IMR-90 (cell line): ENCODE measurements around the gene EPB41L1. TPM values are rescaled to one million over a fixed set of nuclear protein-coding genes. Genes with fewer than 3 reads are reported as not detected.

Source experiments
- ATAC-seq: fragments of 200-7000 bp; cut with Tn5 transposase; 2 replicates; pipeline ENCODE4 v1.9.1; 2020; ENCODE audit warnings: low read depth, mild to moderate bottlenecking, moderate library complexity
- BruUV-seq: library from RNA; stranded (reverse); fragments of 400-500 nt; replicated peaks from 2 replicates; lab custom pipeline; 2021; lab: Mats Ljungman, UMichigan
- CTCF ChIA-PET: fragments of 300-600 bp; formaldehyde crosslinking; extraction: SDS; loops from one replicate; lab custom pipeline; 2021; ENCODE audit warnings: antibody characterized with exemption; lab: Yijun Ruan, JAX
- POLR2A ChIA-PET: fragments of 300-600 bp; sonication (Branson Sonifier 250); formaldehyde crosslinking; loops from one replicate; lab custom pipeline; 2022; ENCODE audit warnings: antibody characterized with exemption; ENCODE audit not compliant: unreplicated experiment; lab: Charles Lee
- DNase-seq: peaks from one replicate; pipeline ENCODE4 v3.0.0; 2013
- H2AFZ ChIP-seq: replicated peaks from 2 replicates; pipeline ENCODE3; 2013; ENCODE audit warnings: low read length, mild to moderate bottlenecking; ENCODE audit not compliant: poor library complexity
- H2AK5ac ChIP-seq: 2 replicates; pipeline ENCODE4 v1.6.1; 2013; ENCODE audit warnings: low read depth, low read length, inconsistent platforms
- H2AK9ac ChIP-seq: replicated peaks from 2 replicates; pipeline ENCODE3; 2013; ENCODE audit warnings: mild to moderate bottlenecking, low read depth, low read length, moderate library complexity; ENCODE audit not compliant: poor library complexity
- H2BK120ac ChIP-seq: 2 replicates; pipeline ENCODE4 v1.6.1; 2013; ENCODE audit warnings: low read depth, low read length, inconsistent platforms
- H2BK15ac ChIP-seq: 3 replicates; pipeline ENCODE4 v1.6.1; 2013; ENCODE audit warnings: low read depth, low read length, inconsistent platforms
- H2BK20ac ChIP-seq: 2 replicates; pipeline ENCODE4 v1.6.1; 2013; ENCODE audit warnings: low read depth, mild to moderate bottlenecking, inconsistent platforms, low read length, moderate library complexity
- H2BK5ac ChIP-seq: 2 replicates; pipeline ENCODE4 v1.6.1; 2013; ENCODE audit warnings: mild to moderate bottlenecking, low read depth, low read length, inconsistent platforms; ENCODE audit not compliant: poor library complexity, severe bottlenecking
- H3K14ac ChIP-seq: replicated peaks from 2 replicates; pipeline ENCODE4 v1.6.1; 2013; ENCODE audit warnings: low read depth, low read length, inconsistent platforms
- H3K18ac ChIP-seq: 2 replicates; pipeline ENCODE4 v1.6.1; 2013; ENCODE audit warnings: low read depth, low read length, control low read depth
- H3K23ac ChIP-seq: 2 replicates; pipeline ENCODE4 v1.6.1; 2013; ENCODE audit warnings: low read depth, low read length, inconsistent platforms
- H3K27ac ChIP-seq: 2 replicates; pipeline ENCODE4 v1.5.1; 2013; ENCODE audit warnings: mild to moderate bottlenecking, control low read depth, low read length; ENCODE audit not compliant: insufficient read depth
- H3K27me3 ChIP-seq: 2 replicates; pipeline ENCODE4 v1.6.1; 2013; ENCODE audit warnings: low read length; ENCODE audit not compliant: control insufficient read depth, insufficient read depth
- H3K36me3 ChIP-seq: 2 replicates; pipeline ENCODE4 v1.6.1; 2013; ENCODE audit warnings: low read length, mixed read lengths; ENCODE audit not compliant: control insufficient read depth, insufficient read depth
- H3K4ac ChIP-seq: 2 replicates; pipeline ENCODE4 v1.6.1; 2013; ENCODE audit warnings: low read depth, low read length, inconsistent platforms
- H3K4me1 ChIP-seq: 2 replicates; pipeline ENCODE4 v1.6.1; 2013; ENCODE audit warnings: low read length, mixed read lengths; ENCODE audit not compliant: control insufficient read depth, insufficient read depth
- H3K4me2 ChIP-seq: 2 replicates; pipeline ENCODE4 v1.6.1; 2013; ENCODE audit warnings: low read depth, mild to moderate bottlenecking, control low read depth, low read length, moderate library complexity
- H3K4me3 ChIP-seq: 2 replicates; pipeline ENCODE4 v1.5.1; 2013; ENCODE audit warnings: low read depth, mild to moderate bottlenecking, control low read depth, low read length, moderate library complexity; ENCODE audit not compliant: insufficient read depth
- H3K56ac ChIP-seq: 2 replicates; pipeline ENCODE4 v1.6.1; 2013; ENCODE audit warnings: low read length, inconsistent platforms; ENCODE audit not compliant: insufficient read depth; ENCODE audit errors: extremely low read depth
- H3K79me1 ChIP-seq, 2 experiments: 2 replicates each; pipeline ENCODE4 v1.6.1; 2013; ENCODE audit warnings: low read length in 2 of 2, inconsistent platforms in 1 of 2, low read depth in 1 of 2
- H3K9ac ChIP-seq: 2 replicates; pipeline ENCODE4 v1.6.1; 2013; ENCODE audit warnings: low read depth, low read length, control low read depth
- H3K9me1 ChIP-seq: 2 replicates; pipeline ENCODE4 v1.6.1; 2013; ENCODE audit warnings: low read length, inconsistent platforms; ENCODE audit not compliant: insufficient read depth
- H3K9me3 ChIP-seq: 2 replicates; pipeline ENCODE4 v1.6.1; 2013; ENCODE audit warnings: low read length; ENCODE audit not compliant: control insufficient read depth, insufficient read depth
- H4K20me1 ChIP-seq: 2 replicates; pipeline ENCODE4 v1.6.1; 2013; ENCODE audit warnings: low read length, inconsistent platforms; ENCODE audit not compliant: insufficient read depth
- H4K5ac ChIP-seq: 2 replicates; pipeline ENCODE4 v1.6.1; 2013; ENCODE audit warnings: mild to moderate bottlenecking, low read depth, low read length, control low read depth
- H4K8ac ChIP-seq, 2 experiments: 2 replicates each; pipeline ENCODE4 v1.6.1; 2013; ENCODE audit warnings: low read depth in 2 of 2, low read length in 2 of 2, control low read depth in 1 of 2, inconsistent platforms in 1 of 2
- H4K91ac ChIP-seq: 2 replicates; pipeline ENCODE4 v1.6.1; 2013; ENCODE audit warnings: low read depth, low read length, inconsistent platforms; ENCODE audit not compliant: insufficient read depth
- BHLHE40 ChIP-seq: fragments of 150-350 bp; IDR thresholded peaks from 2 replicates; pipeline ENCODE4 v1.6.1; 2016; ENCODE audit warnings: mild to moderate bottlenecking, low read depth, low read length
- CEBPB ChIP-seq: IDR thresholded peaks from 2 replicates; pipeline ENCODE4 v1.6.1; 2012; ENCODE audit warnings: low read depth, low read length, improper control_type of control experiment
- ELK1 ChIP-seq: fragments of 150-350 bp; IDR thresholded peaks from 2 replicates; pipeline ENCODE4 v1.6.1; 2016; ENCODE audit warnings: low read depth, mild to moderate bottlenecking, low read length, moderate library complexity, borderline replicate concordance
- FOS ChIP-seq: fragments of 150-350 bp; IDR thresholded peaks from 2 replicates; pipeline ENCODE4 v1.6.1; 2016; ENCODE audit warnings: low read depth, low read length
- MAFK ChIP-seq: IDR thresholded peaks from 2 replicates; pipeline ENCODE4 v1.6.1; 2012; ENCODE audit warnings: low read depth, low read length, improper control_type of control experiment
- NFE2L2 ChIP-seq: fragments of 150-350 bp; IDR thresholded peaks from 2 replicates; pipeline ENCODE4 v1.6.1; 2016; ENCODE audit warnings: low read depth, mild to moderate bottlenecking, low read length
- USF2 ChIP-seq: fragments of 150-350 bp; IDR thresholded peaks from 2 replicates; pipeline ENCODE4 v1.6.1; 2017; ENCODE audit warnings: mild to moderate bottlenecking, antibody characterized with exemption, low read length, low read depth
- WGBS, 2 experiments: methylation state at CpG; one replicate each; pipeline versions ENCODE4 v1.1.5 to v1.1.7; 2013; ENCODE audit warnings: missing lambda C conversion rate in 2 of 2; ENCODE audit not compliant: insufficient read length in 1 of 2; ENCODE audit errors: extremely low coverage in 2 of 2; 5-methylcytosine and 5-hydroxymethylcytosine counted together
- dilution Hi-C: fragments of 300-500 bp; cut with HindIII; formaldehyde crosslinking; loops from one replicate; pipeline ENCODE4 v1.14.3; 2018; ENCODE audit warnings: low sequenced_read_pairs; ENCODE audit not compliant: unreplicated experiment
- in situ Hi-C: fragments of 300-500 bp; cut with MboI; formaldehyde crosslinking; loops from 3 replicates; pipeline ENCODE4 v1.14.3; 2019; ENCODE audit warnings: low sequenced_read_pairs, inconsistent platforms, mixed read lengths
- intact Hi-C: fragments of 100-400 bp; cut with micrococcal nuclease; formaldehyde crosslinking; loops from 2 replicates; pipeline ENCODE4 v1.10.0; 2022
- polyA plus RNA-seq, 3 experiments: library from polyadenylated mRNA; depleted of rRNA; stranded (reverse); fragments of >200 nt; gene quantifications; 2 replicates each; pipeline ENCODE4 v1.2.3, GENCODE V29; 2012; ENCODE audit warnings: low replicate concordance in 1 of 3
- total RNA-seq: library from RNA; depleted of rRNA; stranded (reverse); fragments of >200 nt; gene quantifications from 2 replicates; pipeline ENCODE4 v1.2.3, GENCODE V29; 2012

Gene EPB41L1
- total and polyA plus RNA-seq, 2 of the 4 experiments (the other 2 are of a cell fraction): 12.5 to 33.7 TPM

- in situ Hi-C loops: loop anchor here (25.0 kb wide), 1 partner anchor 366 kb away; the partner anchor contains the start of gene PHF20
- Histone ChIP-seq H3K4me2 (no peak overlapping the region), H3K23ac (no peak overlapping the region), H2BK20ac (no peak overlapping the region), H3K27ac (no peak overlapping the region), H3K14ac (no peak overlapping the region), H3K9me1 (peaks cover 7% of the 10 kb centered on the region), H4K5ac (no peak overlapping the region), H3K18ac (no peak overlapping the region), H3K56ac (no peak overlapping the region), H3K4ac (peak overlapping the region; percentile 40; the same call in 1 of the 2 replicates), H4K91ac (no peak overlapping the region), H3K4me3 (no peak overlapping the region), H3K4me1 (peaks cover 10% of the 10 kb centered on the region), H2BK15ac (no peak overlapping the region), H2BK120ac (no peak overlapping the region), H4K20me1 (no peaks in the 10 kb centered on the region; the same call in 1 of the 2 replicates), H3K9me3 (no peaks in the 10 kb centered on the region), H2AFZ (no peak overlapping the region), H3K36me3 (no peaks in the 10 kb centered on the region), H2AK9ac (peak overlapping the region; percentile 57), H3K79me1 (no peaks in the 10 kb centered on the region), H4K8ac (no peak overlapping the region), H3K27me3 (no peaks in the 10 kb centered on the region), H3K9ac (no peak overlapping the region), H2BK5ac (no peak overlapping the region), H2AK5ac (0 out of 2 replicates have a peak overlapping the region, but pooled peaks have one; percentile 36)
- no TSS peak for BruUV-seq
- TF ChIP-seq MAFK (no peak), ELK1 (no peak), FOS (peak; percentile 77), BHLHE40 (peak; percentile 70), USF2 (peak; percentile 55; the same call in 1 of the 2 replicates), NFE2L2 (peak; percentile 41; the same call in 1 of the 2 replicates), CEBPB (peak; percentile 30; the same call in 1 of the 2 replicates)
- ATAC-seq (peak; percentile 91), DNase-seq (peak; percentile 85)
- intact Hi-C loops: no loop called here
- ChIA-PET POLR2A (no interaction called here), CTCF (interaction anchor here (0.9 to 1.2 kb wide), 4 partner anchors 8 to 137 kb away, joined by 3 to 5 read pairs (median 3); no protein-coding TSS in a partner anchor)
- dilution Hi-C loops: no loop called here
- WGBS, 2 experiments: 17% methylated on average over 2 of the region's 3 CpGs; no CpG with 5 or more reads in 1 of the 2 experiments
Observed at GRCh38 chr20:36128463-36129159, 25.9 kb upstream of the EPB41L1 start.
